Rectal smooth muscle tissue (tissue), 1 donor: ENCODE measurements around the gene ATP2B3.

Experiments
- H3K27ac ChIP-seq: one replicate; pipeline ENCODE4 v1.7.0; 2013; ENCODE audit warnings: low read depth, low read length, inconsistent platforms
- H3K27me3 ChIP-seq: one replicate; pipeline ENCODE4 v1.7.0; 2013; ENCODE audit warnings: low read length; ENCODE audit not compliant: control insufficient read depth, insufficient read depth
- H3K36me3 ChIP-seq: one replicate; pipeline ENCODE4 v1.7.0; 2013; ENCODE audit warnings: low read length; ENCODE audit not compliant: control insufficient read depth, insufficient read depth
- H3K4me1 ChIP-seq: one replicate; pipeline ENCODE4 v1.7.0; 2013; ENCODE audit warnings: low read length; ENCODE audit not compliant: control insufficient read depth, insufficient read depth
- H3K4me3 ChIP-seq: one replicate; pipeline ENCODE4 v1.7.0; 2013; ENCODE audit warnings: low read length
- H3K9ac ChIP-seq: one replicate; pipeline ENCODE4 v1.7.0; 2013; ENCODE audit warnings: low read length

ATP2B3 gene

DNA sequence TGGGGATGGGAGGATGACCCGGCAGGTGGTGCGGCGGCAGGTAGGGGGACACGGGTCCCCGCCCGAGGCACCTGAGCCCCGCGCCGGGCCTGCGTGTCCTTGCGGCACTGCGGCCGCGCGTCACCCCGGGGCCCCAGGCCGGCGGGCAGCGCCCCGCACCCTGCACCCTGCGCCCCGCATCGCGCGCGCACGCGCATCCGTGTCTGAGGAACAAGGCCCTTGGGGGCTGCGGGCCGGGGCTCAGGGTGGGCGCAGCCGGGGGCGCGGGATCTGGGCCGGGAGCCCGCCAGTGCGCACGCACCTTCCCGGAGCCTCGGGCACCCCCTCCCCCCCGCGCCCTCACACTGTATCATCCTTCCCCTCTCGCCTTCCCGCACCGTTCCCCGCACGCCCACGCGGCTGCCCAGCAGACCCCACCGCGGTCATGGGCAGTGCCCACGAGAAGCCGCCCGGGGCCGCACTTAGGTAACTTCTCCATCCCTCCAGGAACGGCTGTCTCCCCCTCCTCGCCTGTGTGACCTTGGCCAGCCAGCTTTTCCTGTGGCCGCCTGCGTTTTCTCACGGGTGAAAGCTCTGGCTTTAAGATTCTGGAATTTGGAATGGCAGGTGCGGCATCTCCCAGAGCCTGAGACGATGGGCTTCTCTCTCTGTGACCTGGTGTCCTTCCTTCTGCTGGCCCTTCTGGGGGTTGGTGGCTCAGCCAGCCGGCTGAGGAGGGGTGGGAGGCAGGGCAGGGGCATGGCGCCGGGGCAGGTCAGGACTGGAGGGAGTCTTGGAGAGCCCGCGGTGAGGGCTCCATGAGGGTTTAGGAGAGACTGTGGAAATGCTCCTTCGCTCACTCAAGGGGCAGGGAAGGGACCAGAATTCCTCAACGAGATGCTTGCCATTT, 748 bp downstream of the ATP2B3 start:
- H3K9ac ChIP-seq = no peak overlapping the region
- no peak overlapping the region for H3K27ac ChIP-seq
- no peaks in the 10 kb centered on the region for H3K4me1 ChIP-seq
- H3K4me3 ChIP-seq = no peak overlapping the region
- no peaks in the 10 kb centered on the region for H3K36me3 ChIP-seq
- H3K27me3 ChIP-seq = peaks cover 33% of the 10 kb centered on the region

DNA sequence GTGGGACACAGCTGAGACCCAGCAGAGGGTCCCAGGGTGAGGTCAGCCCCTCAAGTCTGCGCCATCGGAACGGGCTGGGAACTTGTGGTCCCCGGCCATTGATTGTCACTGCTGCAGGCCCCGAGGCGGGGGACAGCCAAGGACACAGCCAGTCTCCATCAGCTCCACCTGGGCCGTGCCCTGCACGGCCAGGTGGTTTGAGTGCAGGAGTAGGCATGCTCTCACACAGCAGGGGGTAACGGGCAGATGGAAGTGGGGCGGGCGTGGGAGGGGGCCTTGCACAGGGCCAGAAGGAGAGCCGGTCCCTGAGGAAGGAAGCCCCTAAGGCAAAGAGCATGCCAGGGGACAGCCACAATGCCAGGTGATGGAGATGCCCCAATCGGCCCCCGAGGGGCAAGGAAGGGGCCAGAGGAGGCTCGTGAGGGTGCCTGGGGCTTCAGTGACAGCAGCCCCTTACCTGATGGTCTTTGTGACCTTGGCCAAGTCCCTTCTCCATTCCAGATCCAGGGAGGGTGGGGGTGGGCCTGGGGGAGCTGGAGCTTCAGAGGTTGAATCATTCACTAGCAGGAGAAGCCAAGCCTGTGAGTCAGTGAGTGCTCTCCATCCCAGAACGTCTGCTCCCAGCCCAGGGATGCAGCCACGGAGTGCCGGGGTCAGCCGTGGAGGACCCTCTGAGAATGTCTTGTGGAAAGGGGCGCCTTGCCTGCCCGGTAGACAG, 2.3 kb downstream of the ATP2B3 start:
- Histone ChIP-seq H3K4me3 (no peak overlapping the region), H3K27me3 (peaks cover 33% of the 10 kb centered on the region), H3K36me3 (no peaks in the 10 kb centered on the region), H3K27ac (no peak overlapping the region), H3K9ac (no peak overlapping the region), H3K4me1 (no peaks in the 10 kb centered on the region)

DNA sequence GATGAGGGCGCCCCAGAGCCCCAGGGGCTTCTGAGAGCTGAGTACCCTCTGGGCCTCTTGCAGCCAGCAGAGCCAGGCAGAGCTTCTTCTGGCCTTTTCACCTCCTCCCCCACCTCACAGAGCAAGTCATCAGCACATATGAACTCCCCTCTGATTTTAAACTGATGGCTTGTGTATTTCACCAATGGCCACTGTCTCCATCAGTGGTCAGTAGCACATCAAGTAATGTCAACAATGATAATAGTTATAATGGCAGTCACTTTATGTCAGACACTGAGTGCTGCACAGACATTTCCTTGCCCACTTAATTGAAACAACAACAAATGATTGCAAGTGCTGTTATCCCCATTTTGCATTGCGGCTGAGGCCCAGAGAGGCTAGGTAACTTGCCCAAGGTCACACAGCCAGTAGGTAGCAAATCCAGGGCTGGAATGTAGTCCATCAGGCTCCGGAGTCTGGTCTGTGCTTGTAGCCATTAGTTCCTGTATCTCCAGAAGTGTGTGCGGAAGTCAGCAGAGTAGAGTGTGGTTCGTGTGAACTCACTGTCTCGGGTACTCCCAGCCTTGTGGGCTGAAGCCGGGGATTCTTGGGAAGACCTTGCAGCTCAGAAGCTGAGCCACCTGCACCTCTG, 3.0 kb downstream of the ATP2B3 start:
- Histone ChIP-seq H3K27me3 (peaks cover 37% of the 10 kb centered on the region), H3K4me3 (no peak overlapping the region), H3K9ac (no peak overlapping the region), H3K27ac (no peak overlapping the region), H3K4me1 (no peaks in the 10 kb centered on the region), H3K36me3 (no peaks in the 10 kb centered on the region)

- Histone ChIP-seq H3K4me1 (no peaks in the 10 kb centered on the region), H3K27me3 (peaks cover 35% of the 10 kb centered on the region), H3K27ac (no peak overlapping the region), H3K36me3 (no peaks in the 10 kb centered on the region), H3K9ac (no peak overlapping the region), H3K4me3 (no peak overlapping the region)
Measured at GRCh38 chrX:153521034-153521433, 3.6 kb downstream of the ATP2B3 start.

GRCh38 chrX:153522259-153522658, 4.8 kb downstream of the ATP2B3 start:
- H3K27ac ChIP-seq = no peak overlapping the region
- no peaks in the 10 kb centered on the region for H3K36me3 ChIP-seq
- H3K9ac ChIP-seq = no peak overlapping the region
- no peaks in the 10 kb centered on the region for H3K4me1 ChIP-seq
- H3K4me3 ChIP-seq = no peak overlapping the region
- peaks cover 29% of the 10 kb centered on the region for H3K27me3 ChIP-seq

DNA sequence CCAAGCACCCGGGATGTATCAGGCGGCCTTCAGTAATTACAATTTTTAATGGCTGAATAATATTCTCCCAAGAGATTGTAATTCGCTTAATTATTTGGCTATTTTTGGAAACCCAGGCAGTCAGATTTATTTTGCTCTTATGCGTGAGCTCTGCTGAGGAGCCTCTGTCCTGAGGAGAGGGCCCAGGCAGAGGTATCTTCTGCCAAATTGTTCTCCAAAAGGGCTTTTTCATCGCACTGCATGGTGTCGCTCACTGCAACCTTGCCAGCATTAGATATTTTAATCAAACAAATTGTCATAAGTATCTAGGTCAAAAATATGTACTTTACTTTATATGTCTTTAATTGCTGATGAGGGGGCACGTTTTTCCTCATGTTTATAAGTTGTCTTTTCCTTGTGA, 5.8 kb downstream of the ATP2B3 start:
- Histone ChIP-seq H3K9ac (no peak overlapping the region), H3K4me3 (no peak overlapping the region), H3K27ac (no peak overlapping the region), H3K27me3 (peaks cover 29% of the 10 kb centered on the region), H3K4me1 (no peaks in the 10 kb centered on the region), H3K36me3 (no peaks in the 10 kb centered on the region)

DNA sequence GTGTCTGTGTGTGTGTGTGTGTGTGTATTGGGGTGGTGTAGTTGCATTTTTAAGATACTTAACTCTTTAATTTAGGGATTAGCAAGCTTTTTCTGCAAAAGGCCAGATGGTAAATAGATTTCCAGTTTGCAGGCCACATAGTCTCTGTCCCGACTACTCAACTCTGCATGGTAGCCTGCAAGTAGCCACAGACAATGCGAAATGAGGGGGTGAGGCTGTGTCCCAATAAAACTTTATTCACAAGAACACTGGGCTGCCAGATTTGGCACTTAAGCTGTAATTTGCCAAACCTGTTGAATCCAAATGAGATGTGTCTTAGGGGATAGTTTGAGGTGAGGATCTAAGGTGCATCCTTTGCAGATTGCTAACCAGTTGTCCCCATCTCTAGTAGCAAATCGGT, 6.8 kb downstream of the ATP2B3 start:
- Histone ChIP-seq H3K36me3 (no peaks in the 10 kb centered on the region), H3K27me3 (peaks cover 24% of the 10 kb centered on the region), H3K4me3 (no peak overlapping the region), H3K9ac (no peak overlapping the region), H3K27ac (no peak overlapping the region), H3K4me1 (no peaks in the 10 kb centered on the region)

DNA sequence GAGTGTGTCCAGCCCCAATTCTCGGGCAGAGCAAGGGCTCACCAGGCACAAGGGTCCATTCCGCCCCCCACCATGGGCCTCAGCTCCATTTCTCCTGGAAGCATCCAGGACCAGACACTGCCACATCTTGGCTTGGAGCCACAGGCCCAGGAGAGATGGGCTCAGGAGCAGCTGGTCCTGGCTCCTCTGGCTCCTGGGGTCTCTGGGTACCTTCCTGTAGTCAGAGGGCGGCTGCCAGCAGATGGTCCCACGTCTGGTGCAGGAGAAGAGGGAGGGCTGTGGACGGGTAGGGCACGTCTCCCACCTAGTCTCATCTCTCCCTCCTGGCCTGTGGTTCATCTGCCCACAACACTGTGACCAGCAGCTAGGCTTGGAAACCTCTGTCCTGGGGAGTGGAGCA, 8.0 kb downstream of the ATP2B3 start:
- Histone ChIP-seq H3K36me3 (no peaks in the 10 kb centered on the region), H3K4me1 (no peaks in the 10 kb centered on the region), H3K27ac (no peak overlapping the region), H3K27me3 (peaks cover 21% of the 10 kb centered on the region), H3K4me3 (no peak overlapping the region), H3K9ac (no peak overlapping the region)

- no peaks in the 10 kb centered on the region for H3K36me3 ChIP-seq
- no peak overlapping the region for H3K4me3 ChIP-seq
- H3K9ac ChIP-seq = no peak overlapping the region
- H3K4me1 ChIP-seq = no peaks in the 10 kb centered on the region
- peaks cover 19% of the 10 kb centered on the region for H3K27me3 ChIP-seq
- no peak overlapping the region for H3K27ac ChIP-seq
Measured at GRCh38 chrX:153526042-153526441, 8.6 kb downstream of the ATP2B3 start.

DNA sequence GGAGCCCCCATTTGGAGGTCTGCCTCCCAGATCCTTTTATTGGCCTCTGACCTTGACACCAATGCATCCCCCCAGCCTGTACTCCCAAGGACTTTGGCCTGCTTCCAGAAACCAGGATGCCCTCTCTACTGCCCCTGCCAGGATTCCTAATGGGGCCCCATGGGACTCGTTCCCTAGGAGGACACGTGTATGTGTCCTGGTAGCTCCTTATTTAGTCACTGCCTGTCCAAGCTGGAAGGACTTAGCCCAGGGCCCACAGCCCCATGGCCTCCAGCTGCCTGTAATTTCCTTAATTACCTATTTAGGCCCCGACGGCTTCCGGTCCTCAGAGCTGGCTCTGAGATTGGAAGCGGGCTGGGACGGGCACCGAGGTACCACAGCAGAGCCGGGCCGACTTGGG, 9.4 kb downstream of the ATP2B3 start:
- Histone ChIP-seq H3K4me1 (no peaks in the 10 kb centered on the region), H3K9ac (no peak overlapping the region), H3K36me3 (no peaks in the 10 kb centered on the region), H3K4me3 (no peak overlapping the region), H3K27me3 (peaks cover 11% of the 10 kb centered on the region), H3K27ac (no peak overlapping the region)

GRCh38 chrX:153527208-153527607, 9.8 kb downstream of the ATP2B3 start:
- Histone ChIP-seq H3K27me3 (peaks cover 9% of the 10 kb centered on the region), H3K9ac (no peak overlapping the region), H3K4me1 (no peaks in the 10 kb centered on the region), H3K4me3 (no peak overlapping the region), H3K36me3 (no peaks in the 10 kb centered on the region), H3K27ac (no peak overlapping the region)

DNA sequence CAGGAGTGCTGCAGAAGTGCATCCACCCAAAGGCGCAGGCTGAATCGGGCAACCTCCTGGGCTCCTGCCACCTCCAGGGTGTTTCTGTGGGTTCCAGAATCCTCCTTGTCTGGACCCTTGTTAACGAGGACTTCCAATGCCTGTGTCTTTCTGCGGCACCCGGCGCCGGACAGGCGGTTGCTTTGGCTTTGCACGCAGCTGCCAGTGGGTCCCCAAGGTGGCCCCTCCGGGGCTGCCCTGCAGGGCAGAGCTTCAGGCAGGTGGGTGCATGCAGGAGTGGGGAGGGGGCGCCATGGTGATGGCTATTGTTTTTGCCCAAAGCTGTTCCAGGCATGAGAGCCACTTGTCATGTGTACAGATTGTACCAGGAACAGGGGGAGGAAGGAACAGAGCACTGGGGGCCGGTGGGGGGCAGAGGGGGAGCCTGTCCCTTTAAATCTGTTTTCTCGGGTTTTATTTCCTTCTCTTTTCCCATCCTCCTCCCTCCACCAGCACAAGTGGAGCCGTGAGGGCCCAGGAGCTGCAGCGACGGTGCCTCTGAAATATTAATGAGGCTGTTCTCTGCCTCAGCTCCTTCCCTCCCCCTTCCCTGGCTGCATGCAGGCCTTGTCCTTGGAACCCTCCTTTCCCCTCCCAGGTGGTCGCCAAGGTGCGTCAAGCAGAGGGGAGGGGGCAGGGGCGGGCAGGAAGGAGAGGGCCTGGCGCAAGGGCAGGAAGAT, 13.1 kb downstream of the ATP2B3 start:
- H3K36me3 ChIP-seq = no peaks in the 10 kb centered on the region
- no peak overlapping the region for H3K27ac ChIP-seq
- no peaks in the 10 kb centered on the region for H3K27me3 ChIP-seq
- no peaks in the 10 kb centered on the region for H3K4me1 ChIP-seq
- H3K9ac ChIP-seq = no peak overlapping the region
- H3K4me3 ChIP-seq = no peak overlapping the region
